ENCODE measurements around the gene GP5. TPM values are rescaled to one million over a fixed set of nuclear protein-coding genes. Genes with fewer than 3 reads are reported as not detected.
A peak's percentile ranks its signal among the peaks of the same experiment; 100 is the strongest.

GP5 gene
- total and polyA plus RNA-seq, 8 donors, result 0.05 to 0.06 TPM; not detected in 6

DNA sequence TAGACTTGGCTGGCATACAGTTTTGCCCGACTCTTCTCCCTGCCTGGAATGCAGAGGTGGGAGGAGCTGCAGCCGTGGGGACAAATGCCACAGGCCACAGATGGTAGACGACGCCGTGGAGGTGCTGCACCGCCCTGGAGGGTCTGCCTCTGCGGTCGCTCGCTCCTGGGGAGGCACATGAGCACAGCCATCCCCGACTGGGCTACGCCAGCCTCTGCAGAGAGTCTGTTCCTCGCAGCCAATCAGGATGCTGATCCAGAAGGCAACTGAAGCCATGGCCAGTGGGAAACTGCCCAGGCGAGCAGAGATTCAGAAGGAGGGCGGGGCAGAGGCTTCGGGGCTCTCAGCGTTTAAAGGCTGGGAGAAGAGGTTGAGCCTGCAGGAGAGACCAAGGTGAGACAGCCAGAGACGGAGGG is 17.6 kb downstream of the GP5 start:
- intact Hi-C loops (cut with DNase I), result no loop called here
- Histone ChIP-seq H3K27ac (no peak overlapping the region), H3K9me3 (no peaks in the 10 kb centered on the region), H3K27me3 (no peaks in the 10 kb centered on the region), H3K36me3 (no peaks in the 10 kb centered on the region), H3K4me1 (no peaks in the 10 kb centered on the region), H3K4me3 (no peak overlapping the region)
- ATAC-seq (peak in 3 of 4 donors; percentile 52 to 76 (median 60)), DNase-seq (peak in 1 of 6 donors; percentile 14), FAIRE-seq (no peak)
- 16 to 29% methylated on average over 17 of the region's 17 CpGs for WGBS, 2 donors
- TF ChIP-seq, protein P1, sequence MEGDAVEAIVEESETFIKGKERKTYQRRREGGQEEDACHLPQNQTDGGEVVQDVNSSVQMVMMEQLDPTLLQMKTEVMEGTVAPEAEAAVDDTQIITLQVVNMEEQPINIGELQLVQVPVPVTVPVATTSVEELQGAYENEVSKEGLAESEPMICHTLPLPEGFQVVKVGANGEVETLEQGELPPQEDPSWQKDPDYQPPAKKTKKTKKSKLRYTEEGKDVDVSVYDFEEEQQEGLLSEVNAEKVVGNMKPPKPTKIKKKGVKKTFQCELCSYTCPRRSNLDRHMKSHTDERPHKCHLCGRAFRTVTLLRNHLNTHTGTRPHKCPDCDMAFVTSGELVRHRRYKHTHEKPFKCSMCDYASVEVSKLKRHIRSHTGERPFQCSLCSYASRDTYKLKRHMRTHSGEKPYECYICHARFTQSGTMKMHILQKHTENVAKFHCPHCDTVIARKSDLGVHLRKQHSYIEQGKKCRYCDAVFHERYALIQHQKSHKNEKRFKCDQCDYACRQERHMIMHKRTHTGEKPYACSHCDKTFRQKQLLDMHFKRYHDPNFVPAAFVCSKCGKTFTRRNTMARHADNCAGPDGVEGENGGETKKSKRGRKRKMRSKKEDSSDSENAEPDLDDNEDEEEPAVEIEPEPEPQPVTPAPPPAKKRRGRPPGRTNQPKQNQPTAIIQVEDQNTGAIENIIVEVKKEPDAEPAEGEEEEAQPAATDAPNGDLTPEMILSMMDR (IDR thresholded peaks at IDR 0.05), result no peak

DNA sequence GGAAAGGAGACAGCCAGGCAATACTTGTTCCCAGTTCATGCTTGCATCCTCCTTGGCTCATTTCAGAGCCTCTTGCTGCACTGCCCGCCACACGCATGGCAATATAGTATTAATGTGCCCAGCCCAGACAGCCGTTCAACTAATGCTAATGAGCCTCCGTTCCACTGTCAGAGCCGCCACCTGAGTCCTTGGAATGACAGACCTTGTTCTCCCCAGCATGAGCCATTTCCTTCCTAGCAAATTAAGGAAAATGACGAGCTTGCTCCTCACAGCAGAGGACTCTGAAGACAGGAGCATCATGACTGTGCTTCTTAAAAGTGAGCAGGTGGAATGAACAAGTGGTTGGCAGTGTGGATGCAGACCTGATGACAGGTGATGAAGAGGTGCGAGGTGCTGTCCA is 18.7 kb downstream of the GP5 start:
- intact Hi-C loops (cut with DNase I), result no loop called here
- Histone ChIP-seq H3K4me3 (no peak overlapping the region), H3K9me3 (no peaks in the 10 kb centered on the region), H3K27me3 (no peaks in the 10 kb centered on the region), H3K27ac (no peak overlapping the region), H3K36me3 (no peaks in the 10 kb centered on the region), H3K4me1 (no peaks in the 10 kb centered on the region)
- no peak for DNase-seq
- FAIRE-seq, result no peak
- no peak for ATAC-seq
- WGBS, 2 donors, result 68 to 81% methylated on average over 7 of the region's 7 CpGs
- TF ChIP-seq, protein P1 (IDR thresholded peaks at IDR 0.05), result no peak

DNA sequence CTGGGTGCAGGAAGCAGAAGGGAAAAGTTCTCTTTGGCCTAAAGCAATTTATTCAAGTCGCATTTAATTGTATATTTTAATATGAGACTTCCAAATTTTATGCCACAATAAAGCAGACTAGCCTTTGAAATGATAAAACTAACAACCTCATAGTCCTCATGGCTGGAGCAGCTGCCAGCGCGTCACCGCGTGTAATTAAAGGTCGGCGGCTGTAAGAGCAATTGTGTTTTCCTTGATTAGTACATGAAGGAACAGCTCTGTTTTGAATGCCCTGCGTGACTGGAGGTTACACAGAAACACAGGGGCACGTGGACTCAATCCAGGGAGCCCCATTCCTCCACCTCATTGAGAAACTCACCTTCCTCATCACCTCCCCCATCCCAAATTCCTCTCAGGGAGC is 19.4 kb downstream of the GP5 start:
- H3K36me3 ChIP-seq, result no peaks in the 10 kb centered on the region
- no peak overlapping the region for H3K4me3 ChIP-seq
- no peak overlapping the region for H3K27ac ChIP-seq
- TF ChIP-seq, protein P1 (IDR thresholded peaks at IDR 0.05), result no peak
- H3K27me3 ChIP-seq, result no peaks in the 10 kb centered on the region
- ATAC-seq, result no peak
- 76 to 81% methylated on average over 9 of the region's 9 CpGs for WGBS, 2 donors
- H3K9me3 ChIP-seq, result no peaks in the 10 kb centered on the region
- no peaks in the 10 kb centered on the region for H3K4me1 ChIP-seq
- intact Hi-C loops (cut with DNase I), result no loop called here
- no peak for DNase-seq
- no peak for FAIRE-seq

DNA sequence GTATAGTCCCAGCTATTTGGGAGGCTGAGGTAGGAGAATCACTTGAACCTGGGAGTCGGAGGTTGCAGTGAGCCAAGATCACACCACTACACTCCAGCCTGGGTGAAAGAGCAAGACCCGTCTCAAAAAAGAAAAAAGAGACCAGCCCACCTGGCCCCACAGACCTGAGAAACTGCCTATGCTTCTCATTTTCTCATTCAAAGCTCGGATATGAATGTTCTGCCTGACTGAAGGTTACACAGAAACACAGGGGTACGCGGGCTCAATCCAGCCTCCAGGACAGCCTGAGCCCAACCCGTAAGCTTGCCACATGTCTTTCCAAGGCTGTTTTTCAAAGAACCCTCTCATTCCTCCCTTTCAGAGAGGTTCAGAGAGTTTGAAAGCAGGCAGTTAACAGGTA is 19.8 kb downstream of the GP5 start:
- H3K4me3 ChIP-seq, result no peak overlapping the region
- H3K36me3 ChIP-seq, result no peaks in the 10 kb centered on the region
- no peak for FAIRE-seq
- 81 to 88% methylated on average over 6 of the region's 6 CpGs for WGBS, 2 donors
- H3K9me3 ChIP-seq, result no peaks in the 10 kb centered on the region
- intact Hi-C loops (cut with DNase I), result no loop called here
- DNase-seq, result no peak
- TF ChIP-seq, protein P1 (IDR thresholded peaks at IDR 0.05), result no peak
- H3K27me3 ChIP-seq, result no peaks in the 10 kb centered on the region
- H3K27ac ChIP-seq, result no peak overlapping the region
- no peak for ATAC-seq
- H3K4me1 ChIP-seq, result no peaks in the 10 kb centered on the region

DNA sequence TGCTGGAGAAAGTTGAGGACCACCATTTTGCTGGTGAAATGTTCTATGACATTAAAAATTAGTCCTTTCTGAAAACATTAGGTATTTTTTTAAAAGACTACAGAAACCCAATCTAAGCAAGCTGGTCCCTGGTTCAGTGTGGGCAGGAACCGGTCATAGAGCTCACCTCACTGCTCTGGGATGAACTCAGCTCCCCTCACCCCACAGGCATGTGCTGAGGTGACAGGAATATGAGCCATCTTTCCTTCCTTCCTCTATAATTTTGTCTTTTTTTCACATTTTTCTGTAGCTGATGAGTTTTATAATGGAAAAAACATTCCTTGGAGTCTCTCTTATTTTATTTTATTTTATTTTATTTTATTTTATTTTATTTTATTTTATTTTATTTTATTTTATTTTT is 21.4 kb downstream of the GP5 start:
- DNase-seq (no peak), ATAC-seq (no peak), FAIRE-seq (no peak)
- WGBS, 2 donors, result 88 to 89% methylated on average over 1 of the region's 1 CpG
- TF ChIP-seq, protein P1 (IDR thresholded peaks at IDR 0.05), result no peak
- Histone ChIP-seq H3K9me3 (no peaks in the 10 kb centered on the region), H3K4me1 (no peaks in the 10 kb centered on the region), H3K27ac (no peak overlapping the region), H3K27me3 (no peaks in the 10 kb centered on the region), H3K4me3 (no peak overlapping the region), H3K36me3 (no peaks in the 10 kb centered on the region)
- intact Hi-C loops (cut with DNase I), result no loop called here
